Inflammatory macrophage (primary cell): ENCODE measurements around the gene RHBDL3.
A peak's percentile ranks its signal among the peaks of the same experiment; 100 is the strongest.
"Not testable (repeated sequence)": the region's sequence is repeated elsewhere in the genome, so short reads cannot be mapped to it uniquely, and the experiment has no call there.

Source experiments
- DNase-seq, 2 donors: peaks; one replicate each; pipeline ENCODE4 v3.0.0-alpha.2; 2020 to 2022

RHBDL3 gene

DNA sequence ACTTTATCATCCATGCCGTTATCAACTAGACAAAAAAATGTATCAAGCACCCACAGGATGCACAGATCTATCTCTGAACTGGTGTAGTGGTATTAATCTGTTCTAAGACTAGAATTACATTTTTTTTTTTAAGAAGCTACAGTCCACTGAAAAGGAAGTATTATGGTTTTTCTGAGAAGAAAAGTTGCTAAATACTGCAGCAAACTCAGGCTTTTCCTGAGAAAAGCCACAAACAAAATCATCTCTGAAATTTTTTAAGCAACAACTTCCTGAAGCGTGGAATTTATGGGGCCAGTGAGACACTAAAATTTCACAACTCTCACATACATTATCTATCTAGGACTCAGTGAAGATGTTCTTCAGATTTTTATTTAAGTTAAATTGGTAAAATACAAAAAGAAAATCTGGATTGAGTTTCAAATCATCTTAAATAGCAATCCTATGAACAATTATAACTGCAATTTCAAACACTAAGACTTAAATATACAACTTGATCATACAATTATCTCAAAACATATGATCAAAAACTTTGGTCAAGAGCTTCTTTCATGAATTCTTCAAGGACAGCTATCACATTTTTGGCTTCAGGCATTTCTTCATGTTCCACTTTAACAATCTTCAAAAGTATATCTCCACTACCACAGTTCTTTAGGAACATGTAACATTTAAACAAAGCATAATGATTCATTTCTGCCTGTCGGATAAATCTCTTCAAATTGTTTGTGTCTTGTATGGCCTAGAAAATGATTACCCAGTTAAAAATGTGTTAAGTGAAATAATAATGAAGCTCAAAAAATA lies 65.8 kb downstream of the RHBDL3 start:
- peak; percentile 71 to 95 for DNase-seq

DNA sequence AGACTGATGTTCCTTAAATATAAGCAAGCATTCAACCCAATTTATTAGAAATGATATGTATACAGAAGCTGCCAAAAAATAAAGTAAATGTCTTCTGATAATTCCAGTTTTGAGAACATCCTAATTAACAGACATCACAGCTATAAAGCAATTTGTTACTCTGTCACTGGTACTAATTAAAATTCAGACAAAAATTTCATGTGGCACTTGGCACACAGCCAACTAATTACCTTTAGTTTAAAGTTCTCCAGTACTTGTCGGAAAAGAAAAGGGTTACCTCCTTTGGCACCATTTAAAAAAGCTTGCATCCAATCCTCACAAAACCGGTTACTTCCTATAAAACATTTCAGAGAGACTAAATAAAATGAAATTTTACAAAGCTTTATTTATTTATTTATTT lies 67.6 kb downstream of the RHBDL3 start:
- DNase-seq: no peak

DNA sequence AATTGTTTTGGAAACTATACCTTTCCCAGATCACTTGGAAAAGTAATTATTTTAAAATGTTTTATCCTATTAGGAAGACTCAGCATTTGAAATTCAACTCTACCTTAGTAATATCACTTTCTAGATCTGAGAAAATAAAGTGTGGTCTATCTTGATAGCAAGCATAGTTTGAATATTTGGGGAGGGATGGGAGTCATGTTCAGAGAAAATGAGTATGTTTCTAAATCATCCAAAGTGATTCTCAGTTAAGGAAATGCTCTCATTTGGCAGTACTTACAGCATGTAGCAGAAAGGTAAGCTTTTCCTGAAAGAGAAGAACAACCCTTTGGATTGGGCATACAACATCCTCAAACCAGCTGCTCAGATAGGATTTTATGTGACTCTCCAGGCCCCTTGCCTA lies 69.4 kb downstream of the RHBDL3 start:
- DNase-seq: no peak

DNA sequence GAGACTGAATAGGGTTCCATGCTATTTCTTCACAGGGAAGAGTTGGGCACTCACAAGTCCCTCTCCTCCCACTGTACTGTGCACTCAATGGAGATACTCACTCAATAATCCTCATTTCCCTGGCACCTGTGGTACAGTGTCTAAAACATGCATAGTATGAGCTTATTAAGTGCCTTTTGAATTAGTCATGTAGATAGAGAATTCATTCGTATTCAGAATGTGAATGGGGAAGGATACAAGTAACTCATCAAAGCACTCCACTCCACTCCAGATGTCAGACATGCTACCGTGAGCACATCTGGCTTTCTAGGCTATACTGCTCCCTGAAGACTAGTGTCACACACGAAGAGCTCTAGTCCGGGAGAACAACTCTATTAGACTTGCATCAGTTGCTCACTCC lies 70.1 kb downstream of the RHBDL3 start:
- DNase-seq: no peak

DNA sequence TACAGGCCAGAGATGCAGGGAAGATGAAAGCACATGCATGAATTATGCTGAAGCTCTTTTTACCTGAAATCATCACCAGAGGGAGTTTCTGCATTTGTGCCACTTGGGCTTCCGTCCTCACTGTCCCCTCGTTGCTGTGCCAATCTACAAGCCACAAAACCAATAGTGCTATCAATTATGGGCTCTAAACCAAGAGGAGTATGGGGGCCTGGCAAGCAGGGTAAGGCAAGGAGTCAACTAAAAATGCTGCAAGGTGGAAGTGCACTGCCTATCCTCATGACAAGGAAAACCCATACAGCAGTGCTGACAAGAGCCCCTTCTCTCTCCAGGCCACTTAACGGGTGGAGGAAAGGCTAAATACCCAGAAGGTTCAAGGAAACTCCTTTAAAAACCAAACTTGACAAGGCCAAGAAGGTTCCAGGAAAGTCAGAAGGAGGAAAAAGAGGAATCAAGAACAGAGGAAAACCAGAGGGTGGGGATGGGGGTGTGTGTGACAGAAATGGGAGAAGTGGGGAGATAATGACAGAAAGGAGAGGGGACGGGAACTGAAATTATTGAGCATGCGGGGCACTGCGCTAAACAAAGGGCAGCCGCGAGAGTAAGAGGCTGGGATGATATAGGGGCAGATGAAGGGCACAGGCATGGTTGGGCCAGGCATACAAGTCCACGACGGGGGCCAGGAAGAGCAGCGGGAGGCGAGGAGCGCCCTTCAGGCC lies 75.7 kb downstream of the RHBDL3 start:
- DNase-seq: peak in 1 of 2 donors; percentile 20

DNA sequence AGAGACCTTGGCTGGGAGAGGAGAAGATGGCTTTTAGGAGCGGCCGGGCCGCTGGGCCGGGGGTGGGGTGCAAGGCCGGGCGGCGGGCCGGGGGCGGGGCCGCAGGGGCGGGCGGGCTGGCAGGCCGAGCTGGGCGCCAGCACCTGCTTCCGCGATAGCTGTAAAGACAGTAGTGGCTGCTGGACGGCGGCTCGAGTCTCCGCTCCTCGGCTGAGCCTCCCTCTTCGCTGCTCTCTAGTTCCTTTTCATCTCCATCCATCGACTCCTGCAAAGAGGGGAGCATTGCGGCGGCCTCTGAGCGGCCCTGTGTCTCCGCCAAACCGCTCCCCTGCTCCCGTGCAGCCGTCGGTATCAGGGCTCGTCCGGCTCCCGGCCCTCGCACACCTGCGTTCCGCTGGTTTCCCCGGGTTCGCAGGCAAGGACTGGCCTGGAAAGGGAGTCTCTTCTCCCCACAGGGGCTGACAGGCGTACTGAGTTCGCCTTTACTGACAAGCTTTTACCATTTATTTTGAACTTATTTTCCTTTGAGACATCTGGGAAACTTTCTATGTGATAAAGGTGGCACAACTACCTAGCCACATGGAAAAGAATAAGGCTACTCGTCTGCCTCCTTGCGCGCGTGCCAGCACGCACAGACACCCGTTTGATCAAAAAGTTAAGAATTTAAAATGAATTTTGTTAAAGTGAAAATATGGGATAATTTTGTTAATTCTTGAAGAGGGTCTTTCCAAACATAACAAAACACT lies 76.4 kb downstream of the RHBDL3 start, which contains the start of gene C17orf75:
C17orf75 (minus strand) TSS at position 317 of the 746 bp plus-strand sequence; CDS start at position 283, 34 bp downstream.
- peak; percentile 50 to 63 for DNase-seq

DNA sequence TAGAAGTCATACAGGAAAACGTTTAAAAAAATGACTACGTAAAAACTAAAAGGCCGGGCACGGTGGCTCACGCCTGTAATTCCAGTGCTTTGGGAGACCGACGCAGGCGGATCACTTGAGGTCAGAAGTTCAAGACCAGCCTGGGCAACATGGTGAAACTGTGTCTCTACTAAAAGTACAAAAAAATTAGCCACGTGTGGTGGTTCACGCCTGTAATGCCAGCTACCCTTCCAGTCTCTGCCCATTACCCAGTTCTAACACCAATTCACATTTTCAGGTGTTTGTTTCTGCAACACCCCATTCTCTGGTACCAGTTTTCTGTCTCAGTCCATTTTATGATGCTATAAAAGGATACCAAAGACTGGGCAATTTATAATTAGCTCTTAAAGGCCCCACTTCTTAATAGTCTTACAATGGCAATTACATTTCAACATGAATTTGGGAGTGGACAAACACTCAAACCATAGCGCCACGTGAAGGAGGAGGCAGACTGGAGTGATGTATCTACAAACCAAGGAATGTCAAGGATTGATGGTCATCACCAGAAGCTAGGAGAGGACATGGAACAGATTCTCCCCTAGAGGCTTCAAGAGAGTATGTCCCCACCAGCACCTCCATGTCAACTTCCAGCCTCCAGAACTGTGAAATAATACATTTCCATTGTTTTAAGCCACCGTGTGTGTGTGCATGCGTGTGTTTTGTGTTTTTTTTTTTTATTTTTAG lies 77.1 kb downstream of the RHBDL3 start:
- DNase-seq: no peak

DNA sequence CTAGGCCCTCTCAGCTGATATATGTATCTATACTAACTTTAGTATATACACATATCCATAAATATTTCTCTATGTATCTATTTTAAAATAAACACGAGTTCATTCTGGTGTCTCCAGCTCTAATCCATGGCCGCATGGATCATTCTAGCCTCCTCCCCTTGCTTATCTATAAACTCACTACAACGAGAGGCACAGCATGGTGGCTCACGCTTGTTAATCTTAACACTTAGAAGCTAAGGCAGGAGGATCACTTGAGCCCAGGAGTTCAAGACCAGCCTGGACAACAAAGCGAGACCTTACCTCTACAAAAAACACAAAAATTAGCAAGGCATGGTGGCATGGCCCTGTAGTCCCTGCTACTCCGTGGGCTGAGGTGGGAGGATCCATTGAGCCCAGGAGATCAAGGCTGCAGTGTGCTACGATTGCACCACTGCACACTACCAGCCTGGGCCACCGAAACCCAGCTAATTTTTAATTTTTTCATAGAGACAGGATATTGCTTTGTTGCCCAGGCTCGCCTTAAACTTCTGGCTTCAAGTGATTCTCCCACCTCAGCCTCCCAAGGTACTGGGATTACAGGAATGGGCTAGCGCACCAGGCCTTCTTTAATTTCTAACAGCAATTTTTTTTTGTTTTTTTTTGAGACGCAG lies 80.4 kb downstream of the RHBDL3 start:
- no peak for DNase-seq

DNA sequence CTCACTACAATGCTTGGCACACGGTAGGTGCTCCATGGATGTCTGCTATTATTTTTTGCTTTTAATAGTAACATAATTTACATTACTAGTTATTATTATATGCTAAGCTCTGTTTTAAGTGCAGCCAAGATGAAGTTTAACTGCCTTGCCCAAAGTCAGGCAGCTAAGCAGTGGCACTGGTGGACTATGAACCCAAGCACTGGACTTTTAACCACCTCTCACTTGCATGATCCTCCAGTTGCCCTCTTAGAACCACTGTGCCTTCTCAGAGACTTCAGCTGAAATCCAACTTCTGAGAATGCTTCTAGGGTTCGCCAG lies 82.8 kb downstream of the RHBDL3 start:
- no peak for DNase-seq

DNA sequence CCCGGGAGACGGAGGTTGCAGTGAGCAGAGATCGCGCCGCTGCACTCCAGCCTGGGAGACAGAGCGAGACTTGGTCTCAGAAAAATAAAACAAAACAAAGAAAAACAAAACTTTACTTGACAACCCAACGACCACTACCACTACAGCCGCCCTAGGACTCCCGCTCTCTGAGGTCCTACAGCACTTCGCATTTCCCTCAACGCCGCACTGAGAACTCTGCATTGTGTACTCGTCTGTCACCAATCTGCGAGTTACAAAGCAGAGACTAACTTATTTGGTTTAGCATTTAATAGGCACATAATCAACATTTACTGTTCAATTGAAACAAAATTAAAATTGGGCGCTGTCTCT lies 83.8 kb downstream of the RHBDL3 start:
- DNase-seq: peak in 1 of 2 donors; percentile 23

DNA sequence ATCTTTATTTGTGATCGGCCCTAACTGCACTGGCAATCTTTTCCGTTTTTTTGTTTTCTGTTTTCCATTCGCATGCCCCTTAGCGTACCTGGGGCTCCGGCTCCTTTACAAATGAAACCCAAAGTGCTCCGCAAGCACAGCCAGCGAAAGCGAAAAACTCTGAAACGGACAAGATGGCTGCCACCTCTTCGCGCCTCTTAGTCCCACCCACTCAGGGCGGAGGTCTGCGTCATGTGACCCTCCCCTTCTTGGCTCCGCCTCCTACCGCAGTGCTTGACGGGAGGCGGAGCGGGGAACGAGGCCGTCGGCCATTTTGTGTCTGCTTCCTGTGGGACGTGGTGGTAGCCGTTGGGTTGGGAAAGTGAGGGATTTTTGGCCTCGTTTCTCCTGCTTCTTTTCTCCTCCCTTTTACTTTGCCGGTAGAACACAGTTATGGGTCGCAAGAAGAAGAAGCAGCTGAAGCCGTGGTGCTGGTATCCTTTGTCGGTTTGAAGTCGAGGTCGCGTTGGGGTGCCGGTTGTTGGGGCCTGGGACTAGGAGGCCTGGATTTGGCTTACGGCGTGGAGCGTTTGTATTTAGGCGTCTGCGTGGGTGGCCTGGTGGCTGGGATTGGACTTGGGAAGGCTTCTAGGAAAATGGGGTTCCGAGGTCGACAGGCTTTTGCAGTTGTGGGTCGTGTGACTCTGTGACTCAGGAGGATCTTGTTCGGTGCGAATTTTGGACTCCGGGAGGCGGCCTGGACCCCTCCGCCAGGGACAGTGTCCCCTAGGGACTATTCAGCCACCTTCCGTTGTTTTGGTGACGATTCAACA lies 84.4 kb downstream of the RHBDL3 start, which contains the start of gene ZNF207:
ZNF207 (plus strand) TSS at position 304 of the 812 bp plus-strand sequence; CDS start at position 433, 129 bp downstream.
- DNase-seq: peak; percentile 98 to 99

DNA sequence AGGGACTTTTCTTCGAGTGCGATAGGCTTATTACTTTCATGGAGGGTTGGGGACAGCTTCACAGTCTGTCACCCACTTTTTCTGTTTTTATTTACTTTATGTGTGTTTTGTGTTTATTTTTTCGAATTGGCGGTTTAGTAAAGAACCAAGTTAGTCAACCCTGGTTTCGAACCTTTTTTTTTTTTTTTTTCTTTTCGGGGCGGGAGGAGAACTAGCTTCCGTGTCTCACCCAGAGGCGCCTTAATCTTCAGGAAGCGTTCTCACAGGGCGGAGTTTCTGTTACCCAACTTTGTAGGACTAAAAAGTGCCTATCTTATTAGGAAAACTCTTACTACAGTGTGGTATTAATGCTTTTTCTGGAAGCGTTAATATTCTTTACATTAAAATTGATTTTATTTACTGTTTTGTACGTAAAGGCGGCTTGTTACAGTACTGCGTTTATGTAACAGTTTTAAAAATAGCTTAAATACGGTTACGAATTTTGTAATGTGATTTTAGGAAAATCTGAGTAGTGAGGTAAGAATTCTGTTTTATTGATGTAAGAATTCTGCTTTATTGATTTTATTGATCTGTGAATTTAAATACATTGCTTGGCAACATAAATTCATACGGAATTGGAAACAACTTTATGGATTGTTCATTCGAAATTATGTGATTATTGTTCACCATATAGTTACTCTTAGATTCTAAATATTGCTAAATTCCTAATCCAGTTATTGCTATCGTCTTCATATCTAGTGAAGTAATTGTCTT lies 85.2 kb downstream of the RHBDL3 start:
- peak; percentile 84 to 87 for DNase-seq

DNA sequence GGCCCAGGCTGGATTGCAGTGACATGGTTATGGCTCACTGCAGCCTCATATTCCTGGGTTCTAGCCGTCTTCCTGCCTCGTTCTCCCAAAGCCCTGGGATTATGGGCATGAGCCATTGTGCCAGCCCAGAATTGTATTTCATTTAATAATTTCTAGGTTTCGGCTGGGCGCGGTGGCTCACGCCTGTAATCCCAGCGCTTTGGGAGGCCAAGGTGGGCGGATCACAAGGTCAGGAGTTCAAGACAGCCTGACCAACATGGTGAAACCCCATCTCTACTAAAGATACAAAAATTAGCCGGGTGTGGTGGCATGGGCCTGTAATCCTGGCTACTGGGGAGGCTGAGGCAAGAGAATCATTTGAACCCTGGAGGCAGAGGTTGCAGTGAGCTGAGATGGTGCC lies 87.1 kb downstream of the RHBDL3 start:
- not testable (repeated sequence) for DNase-seq

DNA sequence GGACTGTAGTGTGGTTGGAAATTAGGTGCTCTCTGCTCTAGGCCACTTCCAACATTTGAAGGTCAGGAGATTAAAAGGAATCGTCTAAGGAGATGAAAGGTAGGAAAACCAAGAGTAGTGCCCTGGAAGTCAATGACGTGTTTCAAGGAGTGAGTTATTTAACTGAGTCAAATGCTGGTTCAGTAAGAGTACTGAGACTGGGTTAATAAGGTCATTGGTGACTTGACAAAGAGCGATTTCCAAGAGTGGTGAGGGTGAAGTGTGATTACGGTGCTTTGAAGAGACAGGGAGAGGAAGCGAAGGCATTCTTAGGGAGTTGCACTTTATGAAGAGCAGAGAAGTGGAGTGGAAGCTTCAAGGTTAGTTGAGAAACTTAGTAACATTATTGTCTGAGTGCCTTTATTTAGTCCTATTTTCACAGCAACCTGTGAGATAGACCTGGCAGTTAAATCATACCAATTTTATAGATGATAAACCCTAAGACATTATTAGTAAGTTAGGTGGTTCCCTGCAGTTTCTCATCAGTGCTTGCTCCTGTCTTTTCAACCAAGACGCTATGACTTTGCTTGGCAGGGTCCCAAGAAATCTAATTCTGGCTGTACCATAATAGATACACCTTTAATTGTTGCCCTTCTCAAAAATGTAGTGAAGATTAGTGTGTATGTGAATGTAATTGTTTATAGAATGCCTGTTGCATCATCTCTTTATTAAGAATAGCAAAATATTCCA lies 90.2 kb downstream of the RHBDL3 start:
- no peak for DNase-seq

DNA sequence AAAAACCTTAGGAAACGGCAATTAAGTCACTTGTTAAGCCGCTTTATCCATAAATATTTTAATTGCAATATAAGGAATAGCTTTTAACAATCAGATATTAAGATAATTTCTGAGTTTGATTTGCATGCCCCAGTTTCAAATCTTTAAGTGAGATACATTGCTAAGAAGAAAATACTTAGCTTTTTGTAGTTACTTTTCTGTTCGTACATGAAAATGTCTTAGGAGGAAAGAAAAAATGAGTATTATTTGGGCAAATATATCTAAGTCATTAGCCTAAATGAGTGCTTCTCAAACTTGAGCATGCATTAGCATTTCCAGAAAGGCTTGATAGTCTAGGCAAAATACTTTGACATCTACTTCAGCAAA lies 90.7 kb downstream of the RHBDL3 start:
- no peak for DNase-seq

DNA sequence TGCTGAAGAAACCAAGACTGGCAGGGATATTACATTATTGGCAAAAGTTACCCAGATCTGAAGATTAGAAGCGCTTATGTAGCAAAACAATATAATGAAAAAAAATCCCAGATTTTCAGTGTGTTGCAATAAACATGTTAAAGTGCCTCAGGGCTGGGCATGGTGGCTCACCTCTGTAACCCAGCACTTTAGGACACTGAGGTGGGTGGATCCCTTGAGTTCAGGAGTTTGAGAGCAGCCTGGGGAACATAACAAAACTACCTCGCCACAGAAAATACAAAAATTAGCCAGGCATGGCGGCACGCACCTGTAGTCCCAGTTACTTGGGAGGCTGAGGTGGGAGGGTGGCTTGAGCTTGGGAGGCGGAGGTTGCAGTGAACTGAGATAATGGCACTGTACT lies 91.1 kb downstream of the RHBDL3 start:
- DNase-seq: no peak

DNA sequence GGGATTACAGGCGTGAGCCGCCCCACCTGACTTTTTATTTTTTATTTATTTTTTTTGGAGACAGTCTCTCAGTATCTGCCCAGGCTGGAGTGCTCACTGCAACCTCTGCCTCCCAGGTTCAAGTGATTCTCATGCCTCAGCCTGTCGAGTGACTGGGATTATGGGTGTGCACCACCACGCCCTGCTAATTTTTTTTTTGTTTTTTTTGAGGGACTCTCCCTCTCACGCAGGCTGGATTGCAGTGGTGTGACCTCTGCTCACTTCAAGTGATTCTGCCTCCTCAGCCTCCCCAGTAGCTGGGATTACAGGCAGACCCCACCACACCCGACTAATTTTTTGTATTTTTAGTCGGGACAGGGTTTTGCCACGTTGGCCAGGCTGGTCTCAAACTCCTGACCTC lies 92.0 kb downstream of the RHBDL3 start:
- no peak for DNase-seq

DNA sequence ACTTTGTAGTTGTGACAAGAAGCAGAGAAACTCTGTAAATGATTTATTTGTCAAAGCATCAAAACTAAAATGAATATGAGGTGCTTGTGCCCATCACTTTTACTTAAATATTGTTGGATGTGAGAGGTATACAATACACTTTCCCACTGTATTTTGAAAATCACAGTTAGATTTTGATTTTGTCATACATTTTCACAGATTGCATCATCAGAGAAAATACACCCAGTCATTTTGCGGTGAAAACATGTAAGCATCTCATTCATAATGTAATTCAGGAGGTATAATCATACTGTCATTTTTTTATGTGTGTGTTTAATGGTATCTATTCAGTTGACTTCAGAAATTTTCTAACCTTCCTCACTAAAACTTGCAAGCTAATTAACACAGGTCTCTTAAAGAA lies 95.6 kb downstream of the RHBDL3 start:
- DNase-seq: no peak

DNA sequence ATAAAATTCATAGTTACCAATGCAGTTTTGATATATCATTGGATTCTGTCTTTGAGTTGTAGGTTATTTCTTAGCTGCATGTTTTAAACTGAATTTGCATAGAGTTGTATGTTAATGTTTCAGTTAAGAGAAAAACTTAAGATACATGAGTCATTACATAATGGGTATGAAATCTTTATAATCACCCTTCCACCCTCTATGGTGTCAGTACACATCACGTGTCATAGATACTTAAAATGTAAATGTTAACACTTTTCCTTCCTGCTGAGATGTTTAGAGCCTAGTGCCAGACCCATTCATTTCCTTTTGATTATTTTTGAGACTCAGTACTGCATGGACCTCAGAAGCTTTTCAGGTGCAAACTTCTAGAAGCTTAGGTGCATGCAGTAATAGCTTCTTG lies 104.8 kb downstream of the RHBDL3 start:
- DNase-seq: no peak
